Measurements from ENCODE around the gene SLC22A31. TPM values are rescaled to one million over a fixed set of nuclear protein-coding genes. Genes with fewer than 3 reads are reported as not detected.

SLC22A31 gene
- total RNA-seq, 2 donors from 2014 or later, result 68.2 TPM; not detected in 1

GRCh38 chr16:89149386-89149785, 51.0 kb downstream of the SLC22A31 start:
- no peak for DNase-seq
- Histone ChIP-seq H3K36me3 (replicated peaks in 1 of 2; ENCODE audit: insufficient read depth in 1 of 2, low read depth in 2 of 2) (peaks cover 2 to 4% of the 10 kb centered on the region in 2 donors), H3K27ac (no peak overlapping the region), H3K9me3 (peaks cover 0 to 7% (median 0%) of the 10 kb centered on the region in 3 donors), H3K4me1 (no peaks in the 10 kb centered on the region), H3K4me3 (no peak overlapping the region), H3K27me3 (no peaks in the 10 kb centered on the region)
- intact Hi-C loops (cut with DNase I), result no loop called here
- 97% methylated on average over 9 of the region's 9 CpGs for WGBS, 2 donors
- TF ChIP-seq CTCF (IDR thresholded peaks at IDR 0.05), result no peak
- no peak for TF ChIP-seq POLR2A (IDR thresholded peaks at IDR 0.05)
- ATAC-seq, result no peak

- ATAC-seq (no peak), DNase-seq (no peak)
- intact Hi-C loops (cut with DNase I), result no loop called here
- H3K36me3 ChIP-seq (replicated peaks in 1 of 2; ENCODE audit: insufficient read depth in 1 of 2, low read depth in 2 of 2), result peaks cover 3 to 4% of the 10 kb centered on the region in 2 donors
- no peak overlapping the region for H3K4me3 ChIP-seq
- H3K4me1 ChIP-seq, result no peaks in the 10 kb centered on the region
- no peak overlapping the region for H3K27ac ChIP-seq
- TF ChIP-seq POLR2A (IDR thresholded peaks at IDR 0.05) (no peak), CTCF (IDR thresholded peaks at IDR 0.05) (no peak)
- peaks cover 0 to 7% (median 0%) of the 10 kb centered on the region in 3 donors for H3K9me3 ChIP-seq
- H3K27me3 ChIP-seq, result no peaks in the 10 kb centered on the region
- WGBS, 2 donors, result 85 to 94% methylated on average over 9 of the region's 11 CpGs
These were observed 53.1 kb downstream of the SLC22A31 start for GRCh38 chr16:89147085-89147817.

- no peaks in the 10 kb centered on the region for H3K27me3 ChIP-seq
- 95 to 98% methylated on average over 20 to 21 of the region's 21 CpGs for WGBS, 2 donors
- intact Hi-C loops (cut with DNase I), result no loop called here
- DNase-seq, result no peak
- no peak for ATAC-seq
- no peaks in the 10 kb centered on the region for H3K4me1 ChIP-seq
- H3K36me3 ChIP-seq (replicated peaks in 1 of 2; ENCODE audit: insufficient read depth in 1 of 2, low read depth in 2 of 2), result peaks cover 3 to 4% of the 10 kb centered on the region in 2 donors
- no peak overlapping the region for H3K27ac ChIP-seq
- no peak overlapping the region for H3K4me3 ChIP-seq
- H3K9me3 ChIP-seq, result peaks cover 0 to 7% (median 0%) of the 10 kb centered on the region in 3 donors
- TF ChIP-seq POLR2A (IDR thresholded peaks at IDR 0.05) (no peak), CTCF (IDR thresholded peaks at IDR 0.05) (no peak)
These were observed 53.9 kb downstream of the SLC22A31 start for GRCh38 chr16:89146211-89147005.

Other genes starting within 250 kb of the SLC22A31 start
- gene CBFA2T3, start 223.3 kb downstream of the SLC22A31 start, total RNA-seq, result 10 to 100 TPM in 1 of 2 donors, 1 to 10 TPM in 1; 7.8 to 16.2 TPM
- gene ACSF3, start 106.7 kb downstream of the SLC22A31 start, total RNA-seq, result 10 to 100 TPM; 22.1 to 48.8 TPM
- 1 to 10 TPM in 1 of 2 donors, not detected in 1; 1.0 TPM for gene CDH15, start 28.8 kb downstream of the SLC22A31 start, total RNA-seq
- 1 to 10 TPM; 4.9 to 5.6 TPM for gene ZNF778, start 17.2 kb upstream of the SLC22A31 start, total RNA-seq